GM12801 (cell line): ENCODE data around the gene CCDC9.

Source experiments
- TF ChIP-seq, protein P1 (sequence below): IDR thresholded peaks from one replicate; pipeline ENCODE4 v1.5.1; 2011; ENCODE audit warnings: control low read depth; ENCODE audit not compliant: insufficient read length; ENCODE audit errors: extremely low read depth

CCDC9 gene

GRCh38 chr19:47247308-47247990 lies 8.9 kb upstream of the CCDC9 start:
- TF ChIP-seq, protein P1, sequence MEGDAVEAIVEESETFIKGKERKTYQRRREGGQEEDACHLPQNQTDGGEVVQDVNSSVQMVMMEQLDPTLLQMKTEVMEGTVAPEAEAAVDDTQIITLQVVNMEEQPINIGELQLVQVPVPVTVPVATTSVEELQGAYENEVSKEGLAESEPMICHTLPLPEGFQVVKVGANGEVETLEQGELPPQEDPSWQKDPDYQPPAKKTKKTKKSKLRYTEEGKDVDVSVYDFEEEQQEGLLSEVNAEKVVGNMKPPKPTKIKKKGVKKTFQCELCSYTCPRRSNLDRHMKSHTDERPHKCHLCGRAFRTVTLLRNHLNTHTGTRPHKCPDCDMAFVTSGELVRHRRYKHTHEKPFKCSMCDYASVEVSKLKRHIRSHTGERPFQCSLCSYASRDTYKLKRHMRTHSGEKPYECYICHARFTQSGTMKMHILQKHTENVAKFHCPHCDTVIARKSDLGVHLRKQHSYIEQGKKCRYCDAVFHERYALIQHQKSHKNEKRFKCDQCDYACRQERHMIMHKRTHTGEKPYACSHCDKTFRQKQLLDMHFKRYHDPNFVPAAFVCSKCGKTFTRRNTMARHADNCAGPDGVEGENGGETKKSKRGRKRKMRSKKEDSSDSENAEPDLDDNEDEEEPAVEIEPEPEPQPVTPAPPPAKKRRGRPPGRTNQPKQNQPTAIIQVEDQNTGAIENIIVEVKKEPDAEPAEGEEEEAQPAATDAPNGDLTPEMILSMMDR: peak; percentile 23

GRCh38 chr19:47253467-47253881 lies 2.9 kb upstream of the CCDC9 start:
- TF ChIP-seq, protein P1: no peak

GRCh38 chr19:47253970-47254369 lies 2.4 kb upstream of the CCDC9 start:
- TF ChIP-seq, protein P1: no peak

DNA sequence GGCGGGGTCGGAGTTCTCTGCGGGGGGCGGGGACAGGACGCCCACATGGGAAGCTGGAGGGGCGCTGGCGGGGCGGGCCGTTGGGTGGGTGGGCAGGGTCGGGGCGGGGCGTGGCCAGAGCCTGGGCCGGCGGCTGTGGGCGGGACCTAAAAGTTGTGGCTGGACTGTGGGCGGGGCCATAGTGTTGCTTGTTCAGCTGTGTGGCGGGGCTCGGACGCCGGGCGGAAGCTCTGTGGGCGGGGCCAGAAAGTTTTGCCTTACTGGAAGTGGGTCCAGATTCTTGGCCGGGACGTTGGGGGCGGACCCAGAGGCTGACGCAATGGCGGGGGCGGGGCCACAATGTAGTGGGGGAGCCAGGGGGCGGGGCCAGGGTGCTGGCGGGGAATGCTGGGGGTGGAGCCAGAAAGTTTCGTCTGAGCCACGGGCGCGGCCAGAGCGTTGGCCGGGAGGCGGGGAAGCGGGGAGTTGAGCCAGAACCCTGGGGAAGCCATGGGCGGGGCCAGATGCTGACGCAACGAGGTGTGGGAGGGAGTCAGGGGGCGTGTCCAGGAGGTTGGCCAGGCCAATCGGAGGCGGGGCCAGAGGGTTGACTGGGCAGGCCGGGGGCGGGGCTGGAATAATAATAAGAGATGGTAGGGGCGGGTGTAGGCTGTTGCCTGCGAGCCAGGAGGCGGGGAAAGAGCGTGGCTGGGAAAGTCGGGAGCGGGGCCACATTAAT lies 527 bp downstream of the CCDC9 start:
- TF ChIP-seq, protein P1: no peak

GRCh38 chr19:47257411-47258169 lies 1.3 kb downstream of the CCDC9 start:
- TF ChIP-seq, protein P1: no peak

GRCh38 chr19:47258434-47258833 lies 2.1 kb downstream of the CCDC9 start:
- TF ChIP-seq, protein P1: no peak

DNA sequence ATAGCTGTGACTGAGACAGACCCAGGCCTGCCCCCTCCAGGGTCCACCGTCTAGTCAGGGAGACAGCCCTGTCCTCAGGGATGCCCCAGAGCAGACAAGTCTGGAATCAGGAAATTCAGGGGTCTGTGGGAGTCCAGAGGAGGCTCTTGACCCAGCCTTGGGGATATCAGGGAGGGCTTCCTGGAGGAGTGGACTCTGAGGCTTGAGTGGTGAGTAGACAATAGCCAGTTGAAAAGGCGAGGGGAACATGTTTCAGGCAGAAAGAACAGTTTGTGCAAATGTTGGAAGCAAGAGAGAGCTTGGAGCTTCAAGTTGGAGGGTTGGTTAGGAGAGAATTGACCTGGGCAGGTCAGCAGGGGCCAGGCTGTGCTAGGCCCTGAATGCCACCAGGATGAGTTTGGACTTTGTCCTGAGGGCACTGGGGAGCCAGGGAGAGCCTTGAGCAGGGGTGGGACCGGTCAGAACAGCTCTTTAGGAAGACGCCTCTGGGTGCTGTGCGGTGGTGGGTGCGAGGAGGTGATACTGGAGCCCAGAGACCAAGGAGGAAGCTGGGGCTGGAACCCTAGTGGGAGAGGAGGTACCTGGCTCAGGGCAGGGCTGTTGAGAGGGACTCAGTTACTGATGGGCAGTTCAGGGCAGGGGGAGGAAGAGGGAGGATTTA lies 2.7 kb downstream of the CCDC9 start:
- TF ChIP-seq, protein P1: no peak
